Stimulated activated CD4-positive, alpha-beta T cell treated with anti-CD3 and anti-CD28 coated beads, Interleukin-15, amount 100 ng/mL, for 1 hour (primary cell): ENCODE measurements around the gene ARL5C.

Experiments
- DNase-seq, 2 donors: peaks; one replicate each; pipeline ENCODE4 v3.0.0-alpha.2; 2020; ENCODE audit warnings: low read depth in 1 of 2, low spot score in 1 of 2

ARL5C gene

GRCh38 chr17:39108461-39109375 is 57.2 kb downstream of the ARL5C start:
- no peak for DNase-seq

GRCh38 chr17:39107973-39108372 is 58.0 kb downstream of the ARL5C start:
- no peak for DNase-seq

GRCh38 chr17:39107155-39107554 is 58.8 kb downstream of the ARL5C start:
- no peak for DNase-seq
